MM.1S (cell line): Measurements from ENCODE around the gene LTB4R.

Source experiments
- DNase-seq: peaks from one replicate; pipeline ENCODE4 v3.0.0-alpha.2; 2015
- H2AFZ ChIP-seq: fragments of 300-600 bp; sonication (generic); 2 replicates; pipeline ENCODE4 v1.6.0; 2016; ENCODE audit warnings: antibody characterized with exemption, low read length
- H3F3A ChIP-seq: fragments of 300-600 bp; sonication (generic); 2 replicates; pipeline ENCODE4 v1.6.1; 2016; ENCODE audit warnings: mild to moderate bottlenecking, antibody characterized with exemption, low read length, moderate library complexity, mixed read lengths; ENCODE audit not compliant: insufficient read depth
- H3K27ac ChIP-seq: fragments of 300-600 bp; sonication (generic); 2 replicates; pipeline ENCODE4 v1.5.1; 2016; ENCODE audit warnings: mild to moderate bottlenecking, low read length
- H3K27me3 ChIP-seq: fragments of 300-600 bp; sonication (generic); replicated peaks from 2 replicates; pipeline ENCODE4 v1.6.0; 2016; ENCODE audit warnings: low read length; ENCODE audit not compliant: insufficient read depth
- H3K36me3 ChIP-seq: fragments of 300-600 bp; sonication (generic); replicated peaks from 2 replicates; pipeline ENCODE4 v1.6.1; 2016; ENCODE audit warnings: mild to moderate bottlenecking, low read length, mixed read lengths; ENCODE audit not compliant: insufficient read depth
- H3K4me1 ChIP-seq: fragments of 300-600 bp; sonication (generic); 2 replicates; pipeline ENCODE4 v1.6.1; 2016; ENCODE audit warnings: low read length, mixed read lengths
- H3K4me2 ChIP-seq: fragments of 300-600 bp; sonication (generic); 2 replicates; pipeline ENCODE4 v1.6.0; 2016; ENCODE audit warnings: low read depth, low read length
- H3K4me3 ChIP-seq: fragments of 300-600 bp; sonication (generic); 2 replicates; pipeline ENCODE4 v1.5.1; 2016; ENCODE audit warnings: low read length, mixed read lengths
- H3K79me2 ChIP-seq: fragments of 300-600 bp; sonication (generic); 2 replicates; pipeline ENCODE4 v1.6.1; 2016; ENCODE audit warnings: mixed run types, low read length, mixed read lengths
- H3K9ac ChIP-seq: fragments of 300-600 bp; sonication (generic); 2 replicates; pipeline ENCODE4 v1.6.1; 2016; ENCODE audit warnings: low read length, mixed read lengths
- H3K9me2 ChIP-seq: fragments of 300-600 bp; sonication (generic); replicated peaks from 2 replicates; pipeline ENCODE4 v1.6.1; 2016; ENCODE audit warnings: mild to moderate bottlenecking, low read length, mixed read lengths; ENCODE audit not compliant: insufficient read depth
- H3K9me3 ChIP-seq: fragments of 300-600 bp; sonication (generic); replicated peaks from 2 replicates; pipeline ENCODE4 v1.6.1; 2016; ENCODE audit warnings: mild to moderate bottlenecking, low read length, mixed read lengths; ENCODE audit not compliant: insufficient read depth
- H4K20me1 ChIP-seq: fragments of 300-600 bp; sonication (generic); 2 replicates; pipeline ENCODE4 v1.6.1; 2016; ENCODE audit warnings: mild to moderate bottlenecking, low read length, moderate library complexity, mixed read lengths; ENCODE audit not compliant: insufficient read depth
- CTCF ChIP-seq: fragments of 300-600 bp; sonication (generic); IDR thresholded peaks from 2 replicates; pipeline ENCODE4 v1.5.1; 2016; ENCODE audit warnings: antibody characterized with exemption, low read length, mixed read lengths
- EZH2 ChIP-seq: fragments of 300-600 bp; sonication (generic); optimal IDR thresholded peaks from 2 replicates; pipeline ENCODE3; 2017; ENCODE audit warnings: low read depth, mild to moderate bottlenecking, antibody characterized with exemption, low read length, mixed read lengths
- EZH2phosphoT487 ChIP-seq: fragments of 300-600 bp; sonication (generic); IDR thresholded peaks from 2 replicates; pipeline ENCODE4 v1.6.1; 2018; ENCODE audit warnings: antibody characterized with exemption, low read length

Gene LTB4R

GRCh38 chr14:24309538-24310264, 1.6 kb upstream of the LTB4R start, which contains the start of gene LTB4R2:
Gene LTB4R2, plus strand, starts transcription at chr14:24310140. Its CDS starts 525 bp downstream, at chr14:24310665.
- Histone ChIP-seq H3K4me1 (peaks cover 24% of the 10 kb centered on the region), H3K36me3 (no peaks in the 10 kb centered on the region), H3K4me3 (peak within 1 kb of the TSS; percentile 61), H3K27ac (peak within 1 kb of the TSS; percentile 78; the same call in 1 of the 2 replicates), H3K9me3 (no peaks in the 10 kb centered on the region), H3F3A (peaks cover 5% of the 10 kb centered on the region; the same call in 1 of the 2 replicates), H3K27me3 (no peaks in the 10 kb centered on the region), H3K9ac (peak within 1 kb of the TSS; percentile 76), H3K4me2 (peak within 1 kb of the TSS; percentile 86), H2AFZ (no peak within 1 kb of the TSS), H3K79me2 (peaks cover 19% of the 10 kb centered on the region; the same call in 1 of the 2 replicates), H4K20me1 (no peaks in the 10 kb centered on the region), H3K9me2 (no peaks in the 10 kb centered on the region)
- no peak for DNase-seq
- no peak for TF ChIP-seq EZH2phosphoT487

- Histone ChIP-seq H3K27me3 (no peaks in the 10 kb centered on the region), H3K4me2 (peak overlapping the region; percentile 86), H3K9me2 (no peaks in the 10 kb centered on the region), H3K36me3 (no peaks in the 10 kb centered on the region), H4K20me1 (no peaks in the 10 kb centered on the region), H3K27ac (peak overlapping the region; percentile 78; the same call in 1 of the 2 replicates), H2AFZ (no peak overlapping the region), H3K4me3 (peak overlapping the region; percentile 61), H3K9me3 (no peaks in the 10 kb centered on the region), H3K79me2 (peaks cover 19% of the 10 kb centered on the region; the same call in 1 of the 2 replicates), H3K9ac (peak overlapping the region; percentile 76; the same call in 1 of the 2 replicates), H3F3A (peaks cover 5% of the 10 kb centered on the region; the same call in 1 of the 2 replicates), H3K4me1 (peaks cover 24% of the 10 kb centered on the region)
- TF ChIP-seq EZH2phosphoT487: no peak
- no peak for TF ChIP-seq EZH2
- TF ChIP-seq CTCF: no peak
- no peak for DNase-seq
Observed at GRCh38 chr14:24310265-24310645, 1.0 kb upstream of the LTB4R start.

GRCh38 chr14:24311837-24312615, 724 bp downstream of the LTB4R start:
- Histone ChIP-seq H3K9ac (peak overlapping the region; percentile 76), H2AFZ (no peak overlapping the region), H3K27me3 (no peaks in the 10 kb centered on the region), H4K20me1 (no peaks in the 10 kb centered on the region), H3K4me3 (peak overlapping the region; percentile 61), H3K9me2 (no peaks in the 10 kb centered on the region), H3K27ac (peak overlapping the region; percentile 78; the same call in 1 of the 2 replicates), H3K4me1 (peaks cover 24% of the 10 kb centered on the region), H3K4me2 (peak overlapping the region; percentile 86), H3K79me2 (peaks cover 19% of the 10 kb centered on the region; the same call in 1 of the 2 replicates), H3F3A (peaks cover 5% of the 10 kb centered on the region; the same call in 1 of the 2 replicates), H3K36me3 (no peaks in the 10 kb centered on the region), H3K9me3 (no peaks in the 10 kb centered on the region)
- DNase-seq: no peak
- TF ChIP-seq EZH2 (no peak), EZH2phosphoT487 (no peak), CTCF (no peak)
